ENCODE data around the gene TEX28.

- TF ChIP-seq CTCF (IDR thresholded peaks at IDR 0.05; ENCODE audit: insufficient read depth, low read depth, low read length) (no peak), EZH2 (IDR thresholded peaks at IDR 0.05; ENCODE audit: insufficient read depth, low read length) (no peak)
Observed at GRCh38 chrX:154325541-154325940, 30.6 kb upstream of the TEX28 start.

Data from astrocyte (in vitro differentiated cells and primary cell).